IPS-15b (cell line): ENCODE results near the gene THSD7B.
"Not testable (repeated sequence)": the region's sequence is repeated elsewhere in the genome, so short reads cannot be mapped to it uniquely, and the experiment has no call there.

Experiments
- H3K27me3 ChIP-seq: one replicate; pipeline ENCODE4 v1.6.1; 2013; ENCODE audit warnings: low read length; ENCODE audit not compliant: control insufficient read depth, insufficient read depth
- H3K36me3 ChIP-seq: one replicate; pipeline ENCODE4 v1.6.1; 2013; ENCODE audit warnings: low read length; ENCODE audit not compliant: control insufficient read depth, insufficient read depth
- H3K4me1 ChIP-seq: one replicate; pipeline ENCODE4 v1.6.1; 2013; ENCODE audit warnings: mild to moderate bottlenecking, low read length; ENCODE audit not compliant: control insufficient read depth, insufficient read depth
- H3K4me3 ChIP-seq: one replicate; pipeline ENCODE4 v1.5.1; 2013; ENCODE audit warnings: low read depth, low read length
- H3K9ac ChIP-seq: one replicate; pipeline ENCODE4 v1.6.1; 2013; ENCODE audit warnings: low read depth, mild to moderate bottlenecking, low read length
- H3K9me3 ChIP-seq: one replicate; pipeline ENCODE4 v1.6.1; 2013; ENCODE audit warnings: mild to moderate bottlenecking, low read length; ENCODE audit not compliant: control insufficient read depth, insufficient read depth

Gene THSD7B, protein sequence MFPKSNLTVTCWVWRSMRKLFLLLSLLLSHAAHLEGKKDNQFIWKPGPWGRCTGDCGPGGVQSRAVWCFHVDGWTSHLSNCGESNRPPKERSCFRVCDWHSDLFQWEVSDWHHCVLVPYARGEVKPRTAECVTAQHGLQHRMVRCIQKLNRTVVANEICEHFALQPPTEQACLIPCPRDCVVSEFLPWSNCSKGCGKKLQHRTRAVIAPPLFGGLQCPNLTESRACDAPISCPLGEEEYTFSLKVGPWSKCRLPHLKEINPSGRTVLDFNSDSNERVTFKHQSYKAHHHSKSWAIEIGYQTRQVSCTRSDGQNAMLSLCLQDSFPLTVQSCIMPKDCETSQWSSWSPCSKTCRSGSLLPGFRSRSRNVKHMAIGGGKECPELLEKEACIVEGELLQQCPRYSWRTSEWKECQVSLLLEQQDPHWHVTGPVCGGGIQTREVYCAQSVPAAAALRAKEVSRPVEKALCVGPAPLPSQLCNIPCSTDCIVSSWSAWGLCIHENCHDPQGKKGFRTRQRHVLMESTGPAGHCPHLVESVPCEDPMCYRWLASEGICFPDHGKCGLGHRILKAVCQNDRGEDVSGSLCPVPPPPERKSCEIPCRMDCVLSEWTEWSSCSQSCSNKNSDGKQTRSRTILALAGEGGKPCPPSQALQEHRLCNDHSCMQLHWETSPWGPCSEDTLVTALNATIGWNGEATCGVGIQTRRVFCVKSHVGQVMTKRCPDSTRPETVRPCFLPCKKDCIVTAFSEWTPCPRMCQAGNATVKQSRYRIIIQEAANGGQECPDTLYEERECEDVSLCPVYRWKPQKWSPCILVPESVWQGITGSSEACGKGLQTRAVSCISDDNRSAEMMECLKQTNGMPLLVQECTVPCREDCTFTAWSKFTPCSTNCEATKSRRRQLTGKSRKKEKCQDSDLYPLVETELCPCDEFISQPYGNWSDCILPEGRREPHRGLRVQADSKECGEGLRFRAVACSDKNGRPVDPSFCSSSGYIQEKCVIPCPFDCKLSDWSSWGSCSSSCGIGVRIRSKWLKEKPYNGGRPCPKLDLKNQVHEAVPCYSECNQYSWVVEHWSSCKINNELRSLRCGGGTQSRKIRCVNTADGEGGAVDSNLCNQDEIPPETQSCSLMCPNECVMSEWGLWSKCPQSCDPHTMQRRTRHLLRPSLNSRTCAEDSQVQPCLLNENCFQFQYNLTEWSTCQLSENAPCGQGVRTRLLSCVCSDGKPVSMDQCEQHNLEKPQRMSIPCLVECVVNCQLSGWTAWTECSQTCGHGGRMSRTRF (N-terminal part only)

DNA sequence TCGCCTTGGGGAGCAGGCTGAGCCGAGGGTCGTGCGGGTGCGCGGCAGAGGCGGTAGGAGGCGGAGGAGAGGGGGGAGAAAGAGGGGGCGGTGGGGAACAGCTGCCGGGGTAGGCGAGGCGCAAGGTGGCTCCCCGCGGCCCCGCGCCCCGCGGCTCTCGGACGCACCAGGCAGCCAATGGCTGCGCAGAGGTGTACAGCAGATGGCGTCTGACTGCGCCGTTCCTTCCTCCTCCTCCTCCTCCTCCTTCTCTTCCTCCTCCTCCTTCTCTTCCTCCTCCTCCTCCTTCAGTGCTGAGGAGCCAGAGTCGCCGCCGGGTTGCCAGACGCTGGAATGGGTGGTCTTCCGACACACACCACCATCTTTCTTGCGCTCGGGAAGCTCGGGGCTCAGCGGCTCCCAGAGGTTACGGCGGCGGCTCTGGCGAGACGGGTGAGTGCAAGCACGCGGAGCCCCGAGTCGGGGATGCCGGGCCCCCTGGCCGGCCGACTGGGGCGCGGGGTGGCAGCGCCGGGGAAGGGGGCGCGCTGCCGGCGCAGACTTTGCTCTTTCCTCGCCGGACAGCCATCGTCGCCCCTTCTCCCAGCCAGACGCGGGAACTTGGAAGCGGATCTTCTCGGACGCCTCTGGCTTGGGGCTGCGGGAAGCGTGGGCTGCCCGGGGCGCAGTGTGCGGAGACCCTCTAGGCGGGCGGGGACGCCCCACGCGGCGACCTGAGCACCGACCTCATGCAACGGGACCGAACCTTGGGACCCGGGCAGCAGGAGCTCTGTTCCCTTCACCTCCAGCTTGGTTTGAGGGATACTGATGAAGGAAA is at the start of gene THSD7B:
Gene THSD7B (plus strand): TSS at position 290 of the 817 bp plus-strand sequence. CDS start 116,634 bp downstream, outside the sequence.
- Histone ChIP-seq H3K36me3 (no peaks in the 10 kb centered on the region), H3K27me3 (peaks cover 60% of the 10 kb centered on the region), H3K9me3 (no peaks in the 10 kb centered on the region), H3K9ac (peak within 1 kb of the TSS; percentile 61), H3K4me3 (peak within 1 kb of the TSS; percentile 67), H3K4me1 (peaks cover 7% of the 10 kb centered on the region)

- H3K9ac ChIP-seq, result no peak overlapping the region
- H3K4me1 ChIP-seq, result no peaks in the 10 kb centered on the region
- H3K27me3 ChIP-seq, result no peaks in the 10 kb centered on the region
- H3K36me3 ChIP-seq, result no peaks in the 10 kb centered on the region
- H3K4me3 ChIP-seq, result no peak overlapping the region
- H3K9me3 ChIP-seq, result no peaks in the 10 kb centered on the region
These were observed 47.1 kb upstream of the THSD7B start for GRCh38 chr2:136718273-136718672.

- no peaks in the 10 kb centered on the region for H3K9me3 ChIP-seq
- H3K27me3 ChIP-seq, result no peaks in the 10 kb centered on the region
- no peak overlapping the region for H3K4me3 ChIP-seq
- H3K4me1 ChIP-seq, result no peaks in the 10 kb centered on the region
- no peaks in the 10 kb centered on the region for H3K36me3 ChIP-seq
- H3K9ac ChIP-seq, result no peak overlapping the region
These were observed 37.2 kb upstream of the THSD7B start for GRCh38 chr2:136727973-136728699.

DNA sequence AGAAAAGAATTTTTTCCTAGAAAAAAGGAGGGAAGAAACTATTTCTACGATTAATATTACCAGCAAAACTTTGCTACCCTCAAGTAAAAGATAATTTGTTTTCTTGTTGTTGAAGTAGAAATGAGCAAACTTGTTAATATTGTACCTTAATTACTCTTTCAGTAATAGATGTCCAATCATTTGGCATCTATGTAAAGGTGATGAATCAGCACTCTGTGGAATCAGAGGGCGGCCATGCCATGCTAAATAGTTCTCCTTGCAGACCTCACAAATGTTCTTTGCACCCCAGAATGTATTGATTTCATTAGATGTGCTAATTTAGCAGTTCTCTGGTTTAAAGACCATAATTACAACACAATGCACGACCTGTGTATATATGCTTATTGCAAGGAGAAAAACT is 29.1 kb upstream of the THSD7B start:
- Histone ChIP-seq H3K36me3 (no peaks in the 10 kb centered on the region), H3K9me3 (no peaks in the 10 kb centered on the region), H3K4me3 (no peak overlapping the region), H3K4me1 (no peaks in the 10 kb centered on the region), H3K9ac (no peak overlapping the region), H3K27me3 (no peaks in the 10 kb centered on the region)

DNA sequence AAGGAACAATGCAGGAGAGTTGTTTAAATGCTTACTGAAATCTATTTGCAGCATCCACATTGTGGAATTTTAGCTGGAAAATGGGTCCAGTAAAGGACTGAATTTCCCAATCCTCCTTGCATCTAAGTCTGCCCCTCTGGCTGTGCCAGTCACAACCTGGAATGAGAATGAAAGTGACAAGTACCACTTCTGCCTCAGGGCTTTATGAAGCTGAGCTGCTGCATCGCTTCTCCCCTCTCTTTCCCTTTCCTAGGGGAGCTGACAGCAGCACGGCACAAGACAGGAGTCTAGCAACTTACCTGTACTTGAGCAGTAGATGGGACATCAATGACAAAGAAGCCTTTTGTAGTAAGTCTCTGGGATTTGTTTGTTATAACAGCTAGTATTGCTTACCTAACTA is 27.3 kb upstream of the THSD7B start:
- no peaks in the 10 kb centered on the region for H3K9me3 ChIP-seq
- H3K9ac ChIP-seq, result no peak overlapping the region
- no peaks in the 10 kb centered on the region for H3K27me3 ChIP-seq
- H3K36me3 ChIP-seq, result no peaks in the 10 kb centered on the region
- H3K4me1 ChIP-seq, result no peaks in the 10 kb centered on the region
- no peak overlapping the region for H3K4me3 ChIP-seq

GRCh38 chr2:136741471-136741870 is 23.9 kb upstream of the THSD7B start:
- H3K27me3 ChIP-seq, result no peaks in the 10 kb centered on the region
- no peaks in the 10 kb centered on the region for H3K9me3 ChIP-seq
- H3K4me1 ChIP-seq, result no peaks in the 10 kb centered on the region
- H3K36me3 ChIP-seq, result no peaks in the 10 kb centered on the region
- H3K9ac ChIP-seq, result no peak overlapping the region
- H3K4me3 ChIP-seq, result no peak overlapping the region

GRCh38 chr2:136750065-136750464 is 15.3 kb upstream of the THSD7B start:
- Histone ChIP-seq H3K9me3 (no peaks in the 10 kb centered on the region), H3K9ac (no peak overlapping the region), H3K36me3 (no peaks in the 10 kb centered on the region), H3K4me1 (no peaks in the 10 kb centered on the region), H3K4me3 (no peak overlapping the region), H3K27me3 (peaks cover 4% of the 10 kb centered on the region)

GRCh38 chr2:136751406-136751805 is 13.9 kb upstream of the THSD7B start:
- Histone ChIP-seq H3K27me3 (peaks cover 4% of the 10 kb centered on the region), H3K9ac (no peak overlapping the region), H3K36me3 (no peaks in the 10 kb centered on the region), H3K9me3 (no peaks in the 10 kb centered on the region), H3K4me3 (no peak overlapping the region), H3K4me1 (no peaks in the 10 kb centered on the region)

- not testable (repeated sequence) for H3K4me3 ChIP-seq, H3K9ac ChIP-seq, H3K36me3 ChIP-seq, H3K9me3 ChIP-seq, H3K4me1 ChIP-seq
- peaks cover 18% of the 10 kb centered on the region for H3K27me3 ChIP-seq
These were observed 6.8 kb upstream of the THSD7B start for GRCh38 chr2:136758504-136758903.

GRCh38 chr2:136764452-136765255 is 691 bp upstream of the THSD7B start:
- Histone ChIP-seq H3K36me3 (no peaks in the 10 kb centered on the region), H3K4me1 (peaks cover 7% of the 10 kb centered on the region), H3K4me3 (peak overlapping the region; percentile 67), H3K9me3 (no peaks in the 10 kb centered on the region), H3K27me3 (peaks cover 58% of the 10 kb centered on the region), H3K9ac (peak overlapping the region; percentile 61)
